IPS DF 19.7 (cell line): Measurements from ENCODE around the gene ANKRD33.

ENCODE experiments used
- DNase-seq: peaks from one replicate; pipeline ENCODE4 v3.0.0-alpha.2; 2013; ENCODE audit warnings: low read depth, low spot score

ANKRD33 gene

GRCh38 chr12:51917041-51917590, 29.2 kb downstream of the ANKRD33 start:
- DNase-seq, result no peak

GRCh38 chr12:51917746-51918453, 30.0 kb downstream of the ANKRD33 start:
- no peak for DNase-seq

DNA sequence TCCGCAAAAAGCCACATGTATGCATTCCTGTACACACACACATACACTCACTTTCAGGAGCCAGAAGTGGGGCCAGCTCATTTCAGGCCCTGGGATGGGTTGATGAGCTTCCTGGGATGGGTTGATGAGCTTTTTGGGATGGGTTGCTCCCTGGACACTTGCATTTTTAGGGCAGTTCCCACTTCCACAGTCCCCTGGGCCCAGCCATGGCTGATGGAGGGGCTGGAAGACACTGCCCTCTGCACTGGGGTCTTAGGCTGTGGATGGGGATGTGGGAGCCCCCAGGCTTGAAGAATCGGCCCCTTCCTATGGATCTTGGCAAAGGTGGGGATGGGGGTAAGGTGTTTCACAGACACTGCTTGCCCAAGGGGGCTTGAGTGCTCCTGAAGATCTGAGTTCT, 32.1 kb downstream of the ANKRD33 start:
- no peak for DNase-seq

GRCh38 chr12:51921017-51921725, 33.3 kb downstream of the ANKRD33 start:
- DNase-seq, result no peak

- DNase-seq, result no peak
These were observed 34.2 kb downstream of the ANKRD33 start for GRCh38 chr12:51922146-51922545.

- no peak for DNase-seq
These were observed 35.0 kb downstream of the ANKRD33 start for GRCh38 chr12:51922762-51923505.

DNA sequence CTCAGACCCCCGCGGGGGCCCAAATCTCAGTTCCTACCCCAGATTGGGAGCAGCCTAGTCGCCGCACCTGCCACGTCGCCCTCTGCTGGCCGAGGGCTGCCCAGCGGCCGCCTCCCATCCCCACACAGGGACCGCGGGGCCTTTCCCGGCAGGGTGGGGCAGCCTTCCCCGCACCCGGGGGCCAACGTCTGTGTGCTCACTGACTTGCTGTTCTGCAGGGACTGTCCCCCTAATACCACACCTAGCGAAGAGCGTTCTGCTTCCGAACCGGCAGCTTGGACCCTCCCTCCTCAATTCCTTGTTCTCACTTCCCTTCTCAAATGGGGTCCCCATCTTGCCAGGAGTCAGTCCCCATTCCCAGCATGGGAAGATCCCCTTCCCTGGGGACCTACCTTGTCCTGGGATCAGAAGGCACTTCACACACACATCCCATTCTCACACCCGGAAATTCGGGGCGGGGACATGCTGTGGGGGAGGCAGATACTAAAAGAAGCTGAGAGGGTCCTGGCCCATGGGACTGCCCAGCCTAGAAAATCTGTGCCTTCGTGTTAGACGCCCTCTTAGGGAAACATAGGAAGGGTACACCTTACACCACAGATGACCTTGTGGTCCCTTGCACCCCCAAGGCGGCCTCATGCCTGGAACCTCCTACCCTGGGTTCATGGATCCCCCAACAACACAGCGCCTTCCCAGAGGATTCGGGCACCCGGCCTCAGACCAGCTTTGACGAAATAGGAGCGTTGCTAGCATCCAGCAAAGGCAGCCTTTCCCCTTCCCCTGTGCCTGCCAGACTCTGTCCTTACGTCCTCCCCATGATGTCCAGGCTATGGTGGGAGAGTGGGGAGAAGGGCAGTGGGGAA, 35.8 kb downstream of the ANKRD33 start:
- DNase-seq, result no peak

DNA sequence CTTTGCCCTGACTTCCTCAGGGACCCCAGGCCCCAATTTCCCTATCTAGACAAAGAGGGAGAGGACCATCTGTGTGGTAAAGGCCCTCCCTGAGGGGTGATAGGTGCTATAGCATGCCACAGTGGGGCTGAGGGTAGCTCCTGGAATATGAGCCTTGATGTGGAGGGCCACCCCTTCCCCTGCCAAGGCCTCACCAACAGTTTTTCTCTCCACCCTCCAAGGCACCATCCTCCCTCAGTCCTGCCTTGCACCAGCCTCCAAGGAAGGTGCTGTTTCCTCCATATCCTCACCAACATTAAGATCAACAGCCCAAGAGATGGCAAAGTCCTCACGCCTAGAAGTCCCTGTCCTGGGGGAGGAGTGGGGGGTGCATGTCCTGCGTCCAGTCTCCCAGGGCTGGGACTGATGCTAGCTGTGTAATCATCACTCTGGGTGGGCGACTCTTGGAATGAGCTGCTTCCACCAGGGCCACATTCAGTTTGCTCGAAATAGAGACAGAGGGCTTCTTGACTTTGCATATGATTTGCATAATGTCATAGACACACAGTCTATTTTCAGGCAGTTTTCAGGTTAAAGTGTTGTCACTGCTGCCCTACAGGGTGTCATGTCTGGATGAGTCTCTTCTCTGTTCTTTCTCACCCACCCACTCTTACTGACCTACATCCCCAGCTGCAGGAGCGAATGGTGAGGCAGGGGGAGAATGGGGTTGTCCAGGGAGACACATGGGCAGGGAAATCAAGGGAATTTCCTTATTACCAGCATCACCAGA, 36.8 kb downstream of the ANKRD33 start:
- DNase-seq, result no peak

GRCh38 chr12:51925346-51926063, 37.6 kb downstream of the ANKRD33 start:
- no peak for DNase-seq

DNA sequence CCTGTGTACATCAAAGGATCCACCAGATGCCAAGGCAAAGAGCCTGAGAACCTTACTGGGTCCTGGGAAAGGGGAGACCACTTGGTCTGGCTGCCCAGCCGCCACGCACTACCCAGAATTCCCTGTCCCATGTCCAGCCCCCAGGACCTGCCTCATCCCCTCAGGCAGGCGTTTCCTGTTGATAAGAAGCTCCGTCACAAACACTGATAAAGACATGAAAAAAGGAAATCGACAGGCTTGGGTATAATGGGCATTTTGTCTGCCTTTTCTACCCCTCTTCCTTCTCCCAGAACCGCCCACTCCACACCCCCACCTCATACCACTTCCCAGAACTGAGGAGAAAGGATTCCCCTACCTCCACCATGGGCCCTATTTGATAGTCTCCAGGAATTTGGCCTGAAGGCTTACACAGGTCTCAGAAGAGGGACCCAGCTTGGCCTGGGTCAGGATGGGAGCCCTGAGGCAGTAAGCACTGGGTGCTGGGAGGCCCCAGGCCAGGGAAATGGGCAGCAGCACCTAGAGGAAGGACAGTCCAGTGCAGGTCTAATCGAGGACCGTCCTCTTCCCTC, 38.2 kb downstream of the ANKRD33 start:
- DNase-seq, result no peak

GRCh38 chr12:51926718-51927117, 38.8 kb downstream of the ANKRD33 start:
- DNase-seq, result no peak

DNA sequence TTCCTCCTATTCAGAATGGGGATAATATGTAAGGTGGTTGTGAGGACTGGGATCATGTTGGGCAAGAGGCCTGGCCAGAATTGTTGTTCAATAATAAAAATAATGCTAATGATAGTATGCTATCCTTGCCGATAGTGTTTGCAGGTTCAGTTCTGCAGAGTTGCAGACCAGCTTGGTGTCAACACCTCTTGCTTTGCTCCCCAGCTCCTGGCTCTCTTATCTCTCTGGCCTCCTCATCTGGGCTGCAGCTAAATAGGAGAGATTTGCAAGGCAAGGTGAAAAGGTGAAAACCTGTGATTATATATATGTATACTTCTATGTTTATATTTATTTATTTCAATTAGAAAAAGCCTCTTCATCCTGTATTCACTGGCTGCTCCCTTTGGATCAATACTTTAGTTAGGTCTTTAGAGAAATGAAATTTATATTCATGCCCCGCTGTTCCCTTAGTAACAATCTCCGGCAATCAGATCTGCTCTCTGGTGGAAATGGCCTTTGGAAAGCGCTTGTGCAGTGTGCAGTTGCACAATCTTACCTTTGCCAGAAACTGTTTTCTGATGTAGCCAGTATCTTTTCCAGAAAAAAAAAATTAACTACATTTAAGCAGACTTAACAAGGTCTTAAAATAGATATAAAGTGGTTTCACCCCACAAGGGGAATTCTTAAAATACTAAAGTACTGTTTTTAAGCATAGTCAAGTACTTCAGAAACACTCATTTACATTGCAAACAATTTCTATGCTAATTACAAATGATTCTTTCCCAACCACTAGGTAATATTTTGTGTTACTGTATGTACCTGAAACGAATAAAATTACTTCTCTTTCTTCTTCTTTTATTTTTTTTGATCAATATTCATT, 44.5 kb downstream of the ANKRD33 start:
- no peak for DNase-seq

DNA sequence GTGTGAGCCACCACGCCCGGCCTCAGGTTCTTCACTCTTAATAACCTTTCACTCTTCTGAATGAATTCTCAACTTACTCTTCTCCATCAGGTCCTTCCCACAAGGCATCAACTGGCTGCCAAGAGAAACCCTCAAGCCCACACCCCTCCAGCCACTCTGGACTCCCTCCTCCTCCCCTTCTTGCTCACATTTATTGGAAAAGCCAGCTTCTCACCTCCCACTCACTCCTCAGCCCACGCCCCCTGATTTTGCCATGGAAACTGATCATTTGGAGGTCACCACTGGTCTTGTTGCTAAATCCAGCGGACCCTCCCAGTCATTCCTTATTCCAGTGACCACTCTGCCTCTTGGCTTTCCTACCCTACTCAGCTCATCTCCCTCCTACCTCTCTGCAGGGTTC, 46.2 kb downstream of the ANKRD33 start:
- DNase-seq, result no peak

- DNase-seq, result no peak
These were observed 50.0 kb downstream of the ANKRD33 start for GRCh38 chr12:51937926-51938325.

DNA sequence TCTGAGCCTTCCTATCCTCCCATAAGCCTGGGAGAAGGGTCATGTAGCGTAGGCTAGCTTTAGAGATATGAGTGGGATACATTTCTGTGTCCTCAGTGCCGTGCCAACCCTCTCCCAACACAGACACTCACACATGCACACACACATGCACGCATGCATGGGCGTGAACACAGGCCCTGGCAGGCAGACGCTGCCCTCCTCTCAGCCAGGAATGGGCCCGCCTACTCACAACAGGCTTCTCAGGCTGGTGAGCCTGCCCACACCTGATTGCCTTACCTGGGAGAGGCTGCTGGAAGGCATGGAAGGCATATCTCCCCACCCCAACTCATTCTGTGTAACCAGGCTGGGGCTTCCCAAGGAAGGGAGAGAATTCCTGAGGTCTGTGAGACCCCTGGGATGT, 50.8 kb downstream of the ANKRD33 start:
- DNase-seq, result no peak

GRCh38 chr12:51941011-51941581, 53.2 kb downstream of the ANKRD33 start:
- DNase-seq, result no peak
